Measurements from ENCODE around the gene RET. TPM values are rescaled to one million over a fixed set of nuclear protein-coding genes. Genes with fewer than 3 reads are reported as not detected.
A peak's percentile ranks its signal among the peaks of the same experiment; 100 is the strongest.

Gene RET
- total RNA-seq, 3 donors from 2014 or later, result 0.66 to 1.8 (median 0.96) TPM

GRCh38 chr10:43038783-43039623 is 37.9 kb upstream of the RET start:
- H3K4me3 ChIP-seq, result no peak overlapping the region
- H3K27ac ChIP-seq, result no peak overlapping the region
- DNase-seq (ENCODE audit: low spot score in 2 of 2), result peak in 1 of 2 donors; percentile 33
- H3K36me3 ChIP-seq, result no peaks in the 10 kb centered on the region
- no peak for TF ChIP-seq POLR2AphosphoS5 (IDR thresholded peaks at IDR 0.05)
- TF ChIP-seq CTCF (IDR thresholded peaks at IDR 0.05), result no peak
- TF ChIP-seq POLR2A (IDR thresholded peaks at IDR 0.05), result no peak
- H3K27me3 ChIP-seq, result no peaks in the 10 kb centered on the region
- H3K9me3 ChIP-seq, result no peaks in the 10 kb centered on the region
- intact Hi-C loops (cut with DNase I; ENCODE audit: low total_unique reads), result no loop called here
- H3K4me1 ChIP-seq, result no peaks in the 10 kb centered on the region

- no peaks in the 10 kb centered on the region for H3K4me1 ChIP-seq
- no peaks in the 10 kb centered on the region for H3K9me3 ChIP-seq
- H3K27me3 ChIP-seq, result no peaks in the 10 kb centered on the region
- H3K27ac ChIP-seq, result no peak overlapping the region
- DNase-seq (ENCODE audit: low spot score in 2 of 2), result peak in 1 of 2 donors; percentile 35
- no peaks in the 10 kb centered on the region for H3K36me3 ChIP-seq
- TF ChIP-seq POLR2A (IDR thresholded peaks at IDR 0.05), result no peak
- no peak for TF ChIP-seq POLR2AphosphoS5 (IDR thresholded peaks at IDR 0.05)
- TF ChIP-seq CTCF (IDR thresholded peaks at IDR 0.05), result no peak
- intact Hi-C loops (cut with DNase I; ENCODE audit: low total_unique reads), result no loop called here
- H3K4me3 ChIP-seq, result no peak overlapping the region
Measured at GRCh38 chr10:43039624-43040481, 37.0 kb upstream of the RET start.

GRCh38 chr10:43040482-43041256 is 36.2 kb upstream of the RET start:
- H3K27ac ChIP-seq, result no peak overlapping the region
- DNase-seq (ENCODE audit: low spot score in 2 of 2), result peak in 1 of 2 donors; percentile 39
- no peaks in the 10 kb centered on the region for H3K9me3 ChIP-seq
- H3K36me3 ChIP-seq, result no peaks in the 10 kb centered on the region
- intact Hi-C loops (cut with DNase I; ENCODE audit: low total_unique reads), result no loop called here
- TF ChIP-seq CTCF (IDR thresholded peaks at IDR 0.05) (no peak), POLR2AphosphoS5 (IDR thresholded peaks at IDR 0.05) (no peak)
- no peaks in the 10 kb centered on the region for H3K27me3 ChIP-seq
- H3K4me1 ChIP-seq, result no peaks in the 10 kb centered on the region
- no peak overlapping the region for H3K4me3 ChIP-seq

- intact Hi-C loops (cut with DNase I; ENCODE audit: low total_unique reads), result no loop called here
- Histone ChIP-seq H3K4me1 (no peaks in the 10 kb centered on the region), H3K27me3 (no peaks in the 10 kb centered on the region), H3K36me3 (no peaks in the 10 kb centered on the region), H3K27ac (no peak overlapping the region), H3K9me3 (no peaks in the 10 kb centered on the region), H3K4me3 (no peak overlapping the region)
- peak; percentile 12 to 43 for DNase-seq (ENCODE audit: low spot score in 2 of 2)
- no peak for TF ChIP-seq CTCF (IDR thresholded peaks at IDR 0.05)
- no peak for TF ChIP-seq POLR2AphosphoS5 (IDR thresholded peaks at IDR 0.05)
Measured at GRCh38 chr10:43041422-43042342, 35.2 kb upstream of the RET start.
